HEK293T (cell line): ENCODE data around the gene MYO1A.

ENCODE experiments used
- CTCF ChIA-PET: fragments of 350-600 bp; formaldehyde crosslinking; extraction: SDS; loops from one replicate; lab custom pipeline; 2021; ENCODE audit warnings: antibody characterized with exemption, inconsistent platforms; lab: Yijun Ruan, JAX
- POLR2A ChIA-PET: fragments of 350-600 bp; formaldehyde crosslinking; extraction: SDS; loops from one replicate; lab custom pipeline; 2020; ENCODE audit warnings: antibody characterized with exemption, inconsistent platforms; lab: Yijun Ruan, JAX
- DNase-seq: peaks from one replicate; pipeline ENCODE4 v3.0.0; 2012; ENCODE audit warnings: mixed read lengths; ENCODE audit errors: extremely low spot score
- ARNT ChIP-seq: fragments of 450-650 bp; IDR thresholded peaks from 2 replicates; pipeline ENCODE4 v1.6.1; 2017; ENCODE audit warnings: mild to moderate bottlenecking
- BHLHE40 ChIP-seq: fragments of 450-650 bp; IDR thresholded peaks from 2 replicates; pipeline ENCODE4 v1.6.1; 2016; ENCODE audit warnings: mild to moderate bottlenecking, moderate library complexity, borderline replicate concordance
- CTBP1 ChIP-seq: fragments of 450-650 bp; IDR thresholded peaks from 2 replicates; pipeline ENCODE4 v1.6.1; 2016; ENCODE audit warnings: borderline replicate concordance
- ELF4 ChIP-seq: fragments of 450-650 bp; IDR thresholded peaks from 2 replicates; pipeline ENCODE4 v1.6.1; 2017; ENCODE audit warnings: antibody characterized with exemption
- FOXA1 ChIP-seq: fragments of 450-650 bp; IDR thresholded peaks from 2 replicates; pipeline ENCODE4 v1.6.1; 2016; ENCODE audit warnings: mild to moderate bottlenecking
- FOXK2 ChIP-seq: fragments of 450-650 bp; IDR thresholded peaks from 2 replicates; pipeline ENCODE4 v1.6.1; 2016; ENCODE audit warnings: mild to moderate bottlenecking
- FOXM1 ChIP-seq: fragments of 450-650 bp; IDR thresholded peaks from 2 replicates; pipeline ENCODE4 v1.6.1; 2017; ENCODE audit warnings: mild to moderate bottlenecking, borderline replicate concordance
- HDGF ChIP-seq: fragments of 450-650 bp; IDR thresholded peaks from 2 replicates; pipeline ENCODE4 v1.6.1; 2017; ENCODE audit warnings: antibody characterized with exemption, borderline replicate concordance
- L3MBTL2 ChIP-seq: fragments of 450-650 bp; conservative IDR thresholded peaks from 2 replicates; pipeline ENCODE4 v1.6.1; 2016; ENCODE audit warnings: mild to moderate bottlenecking
- LEF1 ChIP-seq: fragments of 450-650 bp; IDR thresholded peaks from 2 replicates; pipeline ENCODE4 v1.6.1; 2017; ENCODE audit warnings: mild to moderate bottlenecking, borderline replicate concordance
- NFRKB ChIP-seq: fragments of 450-650 bp; IDR thresholded peaks from 2 replicates; pipeline ENCODE4 v1.6.1; 2016; ENCODE audit warnings: mild to moderate bottlenecking, moderate library complexity
- PKNOX1 ChIP-seq: fragments of 450-650 bp; IDR thresholded peaks from 2 replicates; pipeline ENCODE4 v1.6.1; 2016
- SP1 ChIP-seq: fragments of 450-650 bp; IDR thresholded peaks from 2 replicates; pipeline ENCODE4 v1.6.1; 2017
- SUZ12 ChIP-seq: fragments of 450-650 bp; IDR thresholded peaks from 2 replicates; pipeline ENCODE4 v1.6.1; 2016; ENCODE audit warnings: mild to moderate bottlenecking
- TARDBP ChIP-seq: fragments of 450-650 bp; IDR thresholded peaks from 2 replicates; pipeline ENCODE4 v1.6.1; 2016
- ZNF384 ChIP-seq: fragments of 450-650 bp; IDR thresholded peaks from 2 replicates; pipeline ENCODE4 v1.6.1; 2016

Gene MYO1A

GRCh38 chr12:56991319-56992246, 58.3 kb downstream of the MYO1A start:
- POLR2A ChIA-PET: interaction anchor here (1.2 kb wide), 1 partner anchor 266 kb away, joined by 5 read pairs; the partner anchor contains the start of gene NACA
- no peak for DNase-seq
- TF ChIP-seq FOXK2: no peak
- TF ChIP-seq NFRKB: no peak
- TF ChIP-seq HDGF: no peak
- no peak for TF ChIP-seq SP1
- TF ChIP-seq PKNOX1: no peak
- TF ChIP-seq LEF1: no peak
- TF ChIP-seq ARNT: no peak
- TF ChIP-seq L3MBTL2: no peak
- no peak for TF ChIP-seq FOXM1
- TF ChIP-seq SUZ12: no peak
- TF ChIP-seq TARDBP: no peak
- no peak for TF ChIP-seq ELF4
- TF ChIP-seq FOXA1: no peak
- TF ChIP-seq ZNF384: no peak
- no peak for TF ChIP-seq CTBP1
- CTCF ChIA-PET: no interaction called here

- TF ChIP-seq ZNF384: no peak
- TF ChIP-seq L3MBTL2: no peak
- TF ChIP-seq TARDBP: no peak
- no peak for TF ChIP-seq FOXA1
- no peak for TF ChIP-seq NFRKB
- no peak for TF ChIP-seq LEF1
- no peak for TF ChIP-seq SP1
- no peak for TF ChIP-seq HDGF
- ChIA-PET CTCF (no interaction called here), POLR2A (interaction anchor here (1.2 kb wide), 1 partner anchor 265 kb away, joined by 5 read pairs; the partner anchor contains the start of gene NACA)
- no peak for DNase-seq
Observed at GRCh38 chr12:56990648-56991318, 59.1 kb downstream of the MYO1A start.

GRCh38 chr12:56989861-56990610, 59.9 kb downstream of the MYO1A start:
- DNase-seq: no peak
- no peak for TF ChIP-seq FOXM1
- TF ChIP-seq TARDBP: no peak
- no peak for TF ChIP-seq FOXK2
- no peak for TF ChIP-seq SUZ12
- TF ChIP-seq NFRKB: no peak
- TF ChIP-seq ELF4: no peak
- TF ChIP-seq ARNT: no peak
- ChIA-PET POLR2A (interaction anchor here (1.2 kb wide), 1 partner anchor 265 kb away, joined by 5 read pairs; the partner anchor contains the start of gene NACA), CTCF (no interaction called here)

- ChIA-PET CTCF (interaction anchor here (0.7 to 1.9 kb wide), 7 partner anchors 13 to 262 kb away, joined by 3 to 14 read pairs (median 3); partner anchors contain the start of gene STAT6), POLR2A (no interaction called here)
- TF ChIP-seq ZNF384 (no peak), HDGF (no peak), NFRKB (no peak), FOXK2 (no peak), LEF1 (no peak), TARDBP (no peak), SUZ12 (no peak), ELF4 (no peak), L3MBTL2 (no peak), BHLHE40 (no peak), CTBP1 (no peak), PKNOX1 (no peak), FOXA1 (no peak), ARNT (no peak), FOXM1 (no peak), SP1 (no peak)
- no peak for DNase-seq
Observed at GRCh38 chr12:56988207-56988739, 61.7 kb downstream of the MYO1A start.

GRCh38 chr12:56987551-56988053, 62.3 kb downstream of the MYO1A start:
- ChIA-PET POLR2A (no interaction called here), CTCF (interaction anchor here (0.6 to 1.9 kb wide), 7 partner anchors 14 to 509 kb away, joined by 3 to 14 read pairs (median 3); partner anchors contain the start of gene STAT6)
- DNase-seq: peak; percentile 87
- TF ChIP-seq HDGF (no peak), NFRKB (no peak), ARNT (no peak), FOXK2 (no peak), FOXA1 (no peak), ELF4 (no peak), SP1 (no peak), LEF1 (no peak), L3MBTL2 (no peak), FOXM1 (no peak), TARDBP (no peak), CTBP1 (no peak), SUZ12 (no peak), ZNF384 (no peak)
